HepG2 (cell line): ENCODE data around the gene ZNF563. TPM values are rescaled to one million over a fixed set of nuclear protein-coding genes. Genes with fewer than 3 reads are reported as not detected.

Experiments used
- ATAC-seq: fragments of 200-7000 bp; cut with Tn5 transposase; 3 replicates; pipeline ENCODE4 v1.9.1; 2020; ENCODE audit warnings: mild to moderate bottlenecking, moderate library complexity
- BruUV-seq: library from RNA; stranded (reverse); fragments of 400-500 nt; replicated peaks from 2 replicates; lab custom pipeline; 2021; lab: Mats Ljungman, UMichigan
- CTCF ChIA-PET: fragments of 300-600 bp; formaldehyde crosslinking; extraction: SDS; loops from one replicate; lab custom pipeline; 2021; ENCODE audit warnings: low total read pairs, inconsistent platforms, low intra/inter-chr PET ratio; lab: Yijun Ruan, JAX
- POLR2A ChIA-PET: fragments of 350-600 bp; sonication (Branson Sonifier 250); formaldehyde crosslinking; loops from one replicate; lab custom pipeline; 2020; ENCODE audit warnings: antibody characterized with exemption, inconsistent platforms; lab: Yijun Ruan, JAX
- DNase-seq: peaks from one replicate; pipeline ENCODE4 v3.0.0-alpha.2; 2015; ENCODE audit warnings: low spot score
- FAIRE-seq: peaks from 3 replicates; lab custom pipeline; 2011; peaks lifted over from hg19 to GRCh38; lab: Jason Lieb, UNC
- H2AFZ ChIP-seq: one replicate; pipeline ENCODE4 v1.6.1; 2011; ENCODE audit warnings: low read length, inconsistent platforms
- H3K27ac ChIP-seq: fragments of 300-600 bp; 3 replicates; pipeline ENCODE4 v1.8.0; 2011; ENCODE audit warnings: mixed run types, mild to moderate bottlenecking, mixed read lengths, low read length, inconsistent platforms; ENCODE audit not compliant: insufficient read depth; ENCODE audit errors: extremely low read length
- H3K27me3 ChIP-seq, 2 experiments: fragments of 200-600 bp in 1 of 2; 2 replicates in 1 of 2; 3 replicates in 1 of 2; pipeline versions ENCODE4 v1.6.0 to v1.8.0; 2011; ENCODE audit warnings: low read length in 2 of 2, mild to moderate bottlenecking in 2 of 2, moderate library complexity in 2 of 2, inconsistent platforms in 1 of 2; ENCODE audit not compliant: insufficient read depth in 2 of 2, control insufficient read depth in 1 of 2
- H3K36me3 ChIP-seq, 2 experiments: fragments of 200-600 bp in 1 of 2; replicated peaks in 1 of 2; 2 replicates in 1 of 2; 3 replicates in 1 of 2; pipeline versions ENCODE4 v1.5.1 to v1.8.0; 2011; ENCODE audit warnings: low read length in 2 of 2, inconsistent platforms in 1 of 2; ENCODE audit not compliant: insufficient read depth in 2 of 2, control insufficient read depth in 1 of 2
- H3K4me1 ChIP-seq: 2 replicates; pipeline ENCODE4 v1.5.1; 2012; ENCODE audit warnings: low read length, inconsistent platforms; ENCODE audit not compliant: insufficient read depth
- H3K4me2 ChIP-seq: 2 replicates; pipeline ENCODE4 v1.6.0; 2011; ENCODE audit warnings: low read depth, low read length, inconsistent platforms
- H3K4me3 ChIP-seq, 3 experiments: fragments of 200-600 bp in 1 of 3; sonication (generic), shearing (Covaris generic) in 1 of 3; replicated peaks in 1 of 3; 2 replicates each; pipeline ENCODE4 v1.5.1; 2011 to 2016; ENCODE audit warnings: low read length in 3 of 3, inconsistent platforms in 2 of 3, low read depth in 2 of 3, mild to moderate bottlenecking in 2 of 3, control low read depth in 1 of 3, mixed read lengths in 1 of 3; ENCODE audit not compliant: insufficient read depth in 1 of 3
- H3K79me2 ChIP-seq: one replicate; pipeline ENCODE4 v1.6.1; 2011; ENCODE audit warnings: low read length, inconsistent platforms; ENCODE audit not compliant: insufficient read depth
- H3K9ac ChIP-seq: 2 replicates; pipeline ENCODE4 v1.6.0; 2011; ENCODE audit warnings: mild to moderate bottlenecking, low read depth, low read length, inconsistent platforms; ENCODE audit not compliant: insufficient read depth
- H3K9me3 ChIP-seq: 2 replicates; pipeline ENCODE4 v1.5.1; 2012; ENCODE audit warnings: mild to moderate bottlenecking, low read length
- H4K20me1 ChIP-seq: 2 replicates; pipeline ENCODE4 v1.6.0; 2011; ENCODE audit warnings: inconsistent platforms, mild to moderate bottlenecking, low read length, moderate library complexity; ENCODE audit not compliant: insufficient read depth
- KDM3A ChIP-seq: IDR thresholded peaks from 2 replicates; pipeline ENCODE4 v1.6.1; 2018; ENCODE audit warnings: low read depth, missing compliant biosample characterization
- PTBP1 ChIP-seq: fragments of 200-400 bp; formaldehyde crosslinking; IDR thresholded peaks from 2 replicates; pipeline ENCODE4 v1.6.1; 2018; ENCODE audit warnings: low read length, low read depth; ENCODE audit not compliant: poor library complexity, severe bottlenecking
- SKI ChIP-seq: fragments of 450-650 bp; IDR thresholded peaks from one replicate; pipeline ENCODE4 v1.6.1; 2018; ENCODE audit warnings: mild to moderate bottlenecking; ENCODE audit not compliant: partially characterized antibody
- TARDBP ChIP-seq: sonication (generic); formaldehyde crosslinking; IDR thresholded peaks from 2 replicates; pipeline ENCODE4 v1.8.0; 2022; ENCODE audit warnings: mild to moderate bottlenecking, missing genetic modification reagents
- TMF1 ChIP-seq: sonication (generic); formaldehyde crosslinking; IDR thresholded peaks from 2 replicates; pipeline ENCODE4 v1.8.1; 2022; ENCODE audit warnings: low read depth, missing genetic modification reagents
- ZNF101 ChIP-seq: sonication (generic); formaldehyde crosslinking; IDR thresholded peaks from 2 replicates; pipeline ENCODE4 v1.4.0; 2020; ENCODE audit warnings: mild to moderate bottlenecking, low read depth, missing genetic modification reagents, borderline replicate concordance
- ZNF670 ChIP-seq: sonication (generic); formaldehyde crosslinking; IDR thresholded peaks from 2 replicates; pipeline ENCODE4 v1.8.0; 2022; ENCODE audit warnings: mild to moderate bottlenecking, missing genetic modification reagents, borderline replicate concordance
- WGBS: methylation state at CpG from one replicate; pipeline ENCODE4 v1.1.6; 2017; ENCODE audit warnings: low lambda C conversion rate; 5-methylcytosine and 5-hydroxymethylcytosine counted together
- in situ Hi-C: cut with HindIII; loops from 2 replicates; pipeline ENCODE4 v1.10.0; 2017; ENCODE audit warnings: low pct_unique_long_range_greater_than_20kb; ENCODE audit not compliant: extremely low pct_ligation_motif_present
- intact Hi-C: fragments of 100-400 bp; cut with micrococcal nuclease; formaldehyde crosslinking; loops from one replicate; pipeline ENCODE4 v1.10.0; 2022; ENCODE audit not compliant: unreplicated experiment
- polyA plus RNA-seq, 8 experiments: library from polyadenylated mRNA; depleted of rRNA in 3 of 8; stranded (reverse) in 7 of 8; unstranded in 1 of 8; fragments of >200 nt; fragmentation: Illumina TruSeq in 4 of 8; extraction: Trizol in 4 of 8; gene quantifications; 2 replicates each; pipeline versions ENCODE4 v1.2.1 to v1.2.3, GENCODE V29; 2011 to 2016; ENCODE audit warnings: low read depth in 4 of 8, missing spikeins in 1 of 8, mixed read lengths in 1 of 8; ENCODE audit not compliant: insufficient read depth in 1 of 8
- total RNA-seq, 5 experiments: library from RNA; depleted of rRNA; stranded (reverse); fragments of >200 nt; fragmentation: Illumina TruSeq; extraction: Trizol; gene quantifications; 2 replicates each; pipeline ENCODE4 v1.2.3, GENCODE V29; 2016; ENCODE audit warnings: low read depth in 1 of 5
- TF ChIP-seq, protein P1 (sequence below): sonication (generic); formaldehyde crosslinking; IDR thresholded peaks from 2 replicates; pipeline ENCODE4 v1.4.0; 2020; ENCODE audit warnings: missing genetic modification reagents, borderline replicate concordance
- TF ChIP-seq, protein P2 (sequence below): sonication (generic); formaldehyde crosslinking; IDR thresholded peaks from 2 replicates; pipeline ENCODE4 v1.5.1; 2020; ENCODE audit warnings: missing genetic modification reagents, mild to moderate bottlenecking, borderline replicate concordance

The ZNF563 gene
- total and polyA plus RNA-seq, 2 of the 13 experiments (the other 11 are each of a cell fraction or from before 2014, with no cell fraction given), result 7.5 to 19.5 TPM

DNA sequence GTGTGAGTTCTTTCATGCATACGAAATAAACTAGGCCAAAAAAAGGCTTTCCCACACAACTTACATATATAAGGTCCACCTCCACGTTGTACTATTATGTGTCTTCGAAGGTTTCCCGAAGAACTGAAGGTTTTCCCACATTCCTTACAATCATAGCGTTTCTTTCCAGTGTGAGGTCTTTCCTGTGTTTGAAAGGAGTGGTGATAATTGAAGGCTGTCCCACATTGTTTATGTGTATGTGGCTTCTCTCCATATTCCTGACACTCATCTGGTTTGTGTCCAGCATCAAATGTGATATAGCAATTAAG is 17.4 kb upstream of the ZNF563 start:
- Histone ChIP-seq H4K20me1 (no peaks in the 10 kb centered on the region), H3K9ac (no peak overlapping the region), H3K27ac (no peak overlapping the region), H3K36me3 (peaks cover 3 to 37% of the 10 kb centered on the region in 2 experiments; a peak in 4 of 5 replicates), H3K4me1 (no peaks in the 10 kb centered on the region), H3K4me3 (no peak overlapping the region), H3K79me2 (no peaks in the 10 kb centered on the region), H3K9me3 (peaks cover 51% of the 10 kb centered on the region), H3K27me3 (no peaks in the 10 kb centered on the region), H3K4me2 (no peak overlapping the region)
- CTCF ChIA-PET, result no interaction called here
- FAIRE-seq (no peak), ATAC-seq (no peak), DNase-seq (no peak)
- intact Hi-C loops, result no loop called here
- in situ Hi-C loops, result no loop called here
- no TSS peak for BruUV-seq
- POLR2A ChIA-PET, result no interaction called here
- WGBS, result 97% methylated on average over 5 of the region's 5 CpGs
- TF ChIP-seq ZNF101 (CRISPR knock-in tag) (no peak), TARDBP (no peak), ZNF670 (no peak), TMF1 (CRISPR knock-in tag) (no peak), PTBP1 (no peak), SKI (no peak), KDM3A (CRISPR knock-in tag) (no peak)
- TF ChIP-seq, protein P1, sequence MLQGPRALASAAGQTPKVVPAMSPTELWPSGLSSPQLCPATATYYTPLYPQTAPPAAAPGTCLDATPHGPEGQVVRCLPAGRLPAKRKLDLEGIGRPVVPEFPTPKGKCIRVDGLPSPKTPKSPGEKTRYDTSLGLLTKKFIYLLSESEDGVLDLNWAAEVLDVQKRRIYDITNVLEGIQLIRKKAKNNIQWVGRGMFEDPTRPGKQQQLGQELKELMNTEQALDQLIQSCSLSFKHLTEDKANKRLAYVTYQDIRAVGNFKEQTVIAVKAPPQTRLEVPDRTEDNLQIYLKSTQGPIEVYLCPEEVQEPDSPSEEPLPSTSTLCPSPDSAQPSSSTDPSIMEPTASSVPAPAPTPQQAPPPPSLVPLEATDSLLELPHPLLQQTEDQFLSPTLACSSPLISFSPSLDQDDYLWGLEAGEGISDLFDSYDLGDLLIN (CRISPR knock-in tag), result no peak
- TF ChIP-seq, protein P2, sequence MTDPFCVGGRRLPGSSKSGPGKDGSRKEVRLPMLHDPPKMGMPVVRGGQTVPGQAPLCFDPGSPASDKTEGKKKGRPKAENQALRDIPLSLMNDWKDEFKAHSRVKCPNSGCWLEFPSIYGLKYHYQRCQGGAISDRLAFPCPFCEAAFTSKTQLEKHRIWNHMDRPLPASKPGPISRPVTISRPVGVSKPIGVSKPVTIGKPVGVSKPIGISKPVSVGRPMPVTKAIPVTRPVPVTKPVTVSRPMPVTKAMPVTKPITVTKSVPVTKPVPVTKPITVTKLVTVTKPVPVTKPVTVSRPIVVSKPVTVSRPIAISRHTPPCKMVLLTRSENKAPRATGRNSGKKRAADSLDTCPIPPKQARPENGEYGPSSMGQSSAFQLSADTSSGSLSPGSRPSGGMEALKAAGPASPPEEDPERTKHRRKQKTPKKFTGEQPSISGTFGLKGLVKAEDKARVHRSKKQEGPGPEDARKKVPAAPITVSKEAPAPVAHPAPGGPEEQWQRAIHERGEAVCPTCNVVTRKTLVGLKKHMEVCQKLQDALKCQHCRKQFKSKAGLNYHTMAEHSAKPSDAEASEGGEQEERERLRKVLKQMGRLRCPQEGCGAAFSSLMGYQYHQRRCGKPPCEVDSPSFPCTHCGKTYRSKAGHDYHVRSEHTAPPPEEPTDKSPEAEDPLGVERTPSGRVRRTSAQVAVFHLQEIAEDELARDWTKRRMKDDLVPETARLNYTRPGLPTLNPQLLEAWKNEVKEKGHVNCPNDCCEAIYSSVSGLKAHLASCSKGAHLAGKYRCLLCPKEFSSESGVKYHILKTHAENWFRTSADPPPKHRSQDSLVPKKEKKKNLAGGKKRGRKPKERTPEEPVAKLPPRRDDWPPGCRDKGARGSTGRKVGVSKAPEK (CRISPR knock-in tag), result no peak
- TF ChIP-seq, all 625 proteins: peak for 0
- no peak overlapping the region for H2AFZ ChIP-seq
